ENCODE data around the gene CHD5.

The CHD5 gene

GRCh38 chr1:6113745-6114144, 66.4 kb downstream of the CHD5 start:
- DNase-seq (ENCODE audit: low spot score) = no peak
- in situ Hi-C loops (cut with MboI; ENCODE audit: low sequenced_read_pairs, unreplicated experiment) = no loop called here
- TF ChIP-seq, protein P1, sequence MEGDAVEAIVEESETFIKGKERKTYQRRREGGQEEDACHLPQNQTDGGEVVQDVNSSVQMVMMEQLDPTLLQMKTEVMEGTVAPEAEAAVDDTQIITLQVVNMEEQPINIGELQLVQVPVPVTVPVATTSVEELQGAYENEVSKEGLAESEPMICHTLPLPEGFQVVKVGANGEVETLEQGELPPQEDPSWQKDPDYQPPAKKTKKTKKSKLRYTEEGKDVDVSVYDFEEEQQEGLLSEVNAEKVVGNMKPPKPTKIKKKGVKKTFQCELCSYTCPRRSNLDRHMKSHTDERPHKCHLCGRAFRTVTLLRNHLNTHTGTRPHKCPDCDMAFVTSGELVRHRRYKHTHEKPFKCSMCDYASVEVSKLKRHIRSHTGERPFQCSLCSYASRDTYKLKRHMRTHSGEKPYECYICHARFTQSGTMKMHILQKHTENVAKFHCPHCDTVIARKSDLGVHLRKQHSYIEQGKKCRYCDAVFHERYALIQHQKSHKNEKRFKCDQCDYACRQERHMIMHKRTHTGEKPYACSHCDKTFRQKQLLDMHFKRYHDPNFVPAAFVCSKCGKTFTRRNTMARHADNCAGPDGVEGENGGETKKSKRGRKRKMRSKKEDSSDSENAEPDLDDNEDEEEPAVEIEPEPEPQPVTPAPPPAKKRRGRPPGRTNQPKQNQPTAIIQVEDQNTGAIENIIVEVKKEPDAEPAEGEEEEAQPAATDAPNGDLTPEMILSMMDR (IDR thresholded peaks at IDR 0.05; ENCODE audit: borderline replicate concordance, control extremely low read depth, extremely low read depth, insufficient read depth, missing control alignments) = no peak

DNA sequence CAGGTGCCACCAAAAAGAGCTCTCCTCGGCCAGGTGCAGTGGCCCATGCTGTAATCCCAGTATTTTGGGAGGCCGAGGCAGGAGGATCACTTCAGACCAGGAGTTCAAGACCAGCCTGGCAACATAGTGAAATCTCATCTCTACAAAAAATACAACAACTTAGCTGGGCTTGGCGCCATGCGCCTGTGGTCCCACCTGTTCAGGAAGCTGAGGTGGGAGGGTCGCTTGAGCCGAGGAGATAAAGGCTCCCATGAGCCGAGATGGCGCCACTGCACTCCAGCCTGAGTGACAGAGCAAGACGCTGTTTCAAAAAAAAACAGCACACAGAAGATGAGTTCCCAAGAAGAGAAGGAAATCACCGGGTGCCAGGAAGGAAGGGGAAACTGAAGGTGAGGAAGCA, 67.0 kb downstream of the CHD5 start:
- TF ChIP-seq, protein P1 (IDR thresholded peaks at IDR 0.05; ENCODE audit: borderline replicate concordance, control extremely low read depth, extremely low read depth, insufficient read depth, missing control alignments) = no peak
- no peak for DNase-seq (ENCODE audit: low spot score)
- in situ Hi-C loops (cut with MboI; ENCODE audit: low sequenced_read_pairs, unreplicated experiment) = no loop called here

- TF ChIP-seq, protein P1 (IDR thresholded peaks at IDR 0.05; ENCODE audit: borderline replicate concordance, control extremely low read depth, extremely low read depth, insufficient read depth, missing control alignments) = no peak
- in situ Hi-C loops (cut with MboI; ENCODE audit: low sequenced_read_pairs, unreplicated experiment) = no loop called here
- DNase-seq (ENCODE audit: low spot score) = no peak
Measured at GRCh38 chr1:6112690-6113005, 67.5 kb downstream of the CHD5 start.

DNA sequence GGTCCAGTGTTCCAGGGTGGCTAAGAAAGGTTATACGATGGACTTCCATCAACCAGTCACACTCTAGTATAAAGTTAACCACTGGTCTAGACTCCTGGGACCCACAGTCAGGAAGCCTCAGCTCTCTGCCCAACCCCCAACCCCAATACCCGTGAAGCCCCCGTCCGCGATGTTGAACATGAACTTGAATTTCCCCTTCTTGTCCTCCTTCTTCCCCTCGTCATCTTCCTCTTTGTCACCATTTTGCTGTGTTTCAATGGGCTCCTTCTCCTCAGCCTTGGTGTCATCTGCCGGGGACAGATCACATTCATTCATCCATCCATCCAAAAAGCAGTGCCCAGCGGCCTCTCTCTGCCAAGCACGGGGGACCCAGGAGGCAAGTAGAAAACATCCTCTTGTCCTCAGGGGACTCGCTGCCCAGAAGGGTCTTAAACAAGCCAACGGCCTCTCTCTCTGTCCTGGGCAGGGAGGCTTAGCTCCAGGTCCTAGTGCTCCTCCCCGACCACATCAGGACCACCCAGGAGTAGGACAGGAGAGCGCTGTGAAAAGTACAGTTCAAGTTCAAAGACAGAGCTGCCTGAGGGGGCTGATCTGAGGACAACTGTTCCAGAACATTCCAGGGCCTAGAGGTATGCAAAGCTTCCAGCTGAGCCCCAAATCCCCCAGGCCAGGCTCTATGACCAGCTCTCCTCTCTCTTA, 68.0 kb downstream of the CHD5 start:
- in situ Hi-C loops (cut with MboI; ENCODE audit: low sequenced_read_pairs, unreplicated experiment) = no loop called here
- TF ChIP-seq, protein P1 (IDR thresholded peaks at IDR 0.05; ENCODE audit: borderline replicate concordance, control extremely low read depth, extremely low read depth, insufficient read depth, missing control alignments) = no peak
- DNase-seq (ENCODE audit: low spot score) = no peak

DNA sequence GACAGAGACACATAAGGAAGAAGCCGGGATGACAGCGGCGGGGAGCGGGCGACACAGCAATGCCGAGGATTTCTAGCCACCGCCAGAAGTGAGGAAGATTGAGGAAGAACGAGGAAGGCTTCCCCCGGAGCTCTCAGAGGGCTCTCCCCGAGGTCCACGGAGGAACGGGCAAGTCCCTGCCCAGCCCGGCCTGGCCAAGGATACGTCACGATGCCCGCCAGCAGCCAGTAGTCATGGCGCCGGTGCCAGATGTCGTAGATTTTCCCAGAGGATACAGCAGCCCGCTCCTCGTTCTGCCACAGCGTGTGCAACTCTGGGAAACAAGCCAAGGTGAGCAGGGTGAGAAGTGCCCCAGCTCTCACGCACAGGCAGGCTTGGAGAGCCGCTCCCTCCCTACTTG, 68.5 kb downstream of the CHD5 start:
- in situ Hi-C loops (cut with MboI; ENCODE audit: low sequenced_read_pairs, unreplicated experiment) = no loop called here
- DNase-seq (ENCODE audit: low spot score) = no peak
- TF ChIP-seq, protein P1 (IDR thresholded peaks at IDR 0.05; ENCODE audit: borderline replicate concordance, control extremely low read depth, extremely low read depth, insufficient read depth, missing control alignments) = no peak

- in situ Hi-C loops (cut with MboI; ENCODE audit: low sequenced_read_pairs, unreplicated experiment) = no loop called here
- DNase-seq (ENCODE audit: low spot score) = no peak
- TF ChIP-seq, protein P1 (IDR thresholded peaks at IDR 0.05; ENCODE audit: borderline replicate concordance, control extremely low read depth, extremely low read depth, insufficient read depth, missing control alignments) = no peak
Measured at GRCh38 chr1:6110326-6110725, 69.8 kb downstream of the CHD5 start.
